Measurements from ENCODE around the gene RCSD1.
"Not testable (repeated sequence)": the region's sequence is repeated elsewhere in the genome, so short reads cannot be mapped to it uniquely, and the experiment has no call there.

Gene RCSD1, protein sequence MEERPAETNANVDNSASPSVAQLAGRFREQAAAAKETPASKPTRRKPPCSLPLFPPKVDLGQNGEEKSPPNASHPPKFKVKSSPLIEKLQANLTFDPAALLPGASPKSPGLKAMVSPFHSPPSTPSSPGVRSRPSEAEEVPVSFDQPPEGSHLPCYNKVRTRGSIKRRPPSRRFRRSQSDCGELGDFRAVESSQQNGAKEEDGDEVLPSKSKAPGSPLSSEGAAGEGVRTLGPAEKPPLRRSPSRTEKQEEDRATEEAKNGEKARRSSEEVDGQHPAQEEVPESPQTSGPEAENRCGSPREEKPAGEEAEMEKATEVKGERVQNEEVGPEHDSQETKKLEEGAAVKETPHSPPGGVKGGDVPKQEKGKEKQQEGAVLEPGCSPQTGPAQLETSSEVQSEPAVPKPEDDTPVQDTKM

DNA sequence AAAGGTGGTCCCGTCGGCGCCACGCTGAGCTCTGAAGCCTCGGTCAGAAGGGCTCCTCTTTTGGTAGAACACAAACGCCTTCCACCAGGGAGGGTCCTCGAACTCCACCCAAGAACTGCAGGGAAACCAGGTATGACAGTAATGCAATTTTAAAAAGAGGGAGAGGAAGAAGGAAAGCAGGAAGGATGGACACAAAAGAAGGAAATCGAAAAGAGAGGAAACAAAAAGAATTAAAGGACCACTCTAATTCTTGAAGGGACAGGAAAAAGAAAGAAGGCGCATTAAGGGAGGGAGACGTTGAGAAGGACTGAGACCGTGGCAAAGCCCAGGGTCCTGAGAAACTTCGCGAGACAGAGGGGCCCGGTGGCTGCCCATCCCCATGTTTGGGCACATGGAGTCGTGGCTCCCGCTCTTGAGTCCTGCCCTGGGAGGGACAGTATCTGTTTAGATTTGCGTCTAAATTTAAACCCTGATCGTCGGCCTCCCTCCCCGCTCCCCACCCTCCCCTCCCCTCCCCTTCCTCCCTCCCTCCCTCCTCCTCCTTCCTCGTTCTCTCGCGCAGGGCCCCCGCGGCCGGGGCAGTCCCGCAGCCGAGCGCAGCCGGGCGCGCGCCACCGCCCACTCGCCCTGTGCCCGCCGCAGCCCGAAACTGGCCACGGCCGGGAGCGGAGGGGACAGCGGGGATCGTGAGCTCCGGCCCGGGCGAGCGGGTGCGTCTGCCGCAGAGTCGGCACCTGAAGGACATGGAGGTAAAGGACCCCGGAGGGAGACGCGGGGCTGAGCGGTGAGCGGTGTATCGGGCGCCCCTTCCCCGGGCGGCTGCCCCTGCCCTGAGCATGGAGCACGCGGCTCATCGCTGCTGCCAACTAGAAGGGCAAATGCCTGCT is at the start of gene RCSD1:
RCSD1 (plus strand) TSS at position 552 of the 887 bp plus-strand sequence; CDS start at position 744, 192 bp downstream.
- DNase-seq, result peak; percentile 73 to 78

DNA sequence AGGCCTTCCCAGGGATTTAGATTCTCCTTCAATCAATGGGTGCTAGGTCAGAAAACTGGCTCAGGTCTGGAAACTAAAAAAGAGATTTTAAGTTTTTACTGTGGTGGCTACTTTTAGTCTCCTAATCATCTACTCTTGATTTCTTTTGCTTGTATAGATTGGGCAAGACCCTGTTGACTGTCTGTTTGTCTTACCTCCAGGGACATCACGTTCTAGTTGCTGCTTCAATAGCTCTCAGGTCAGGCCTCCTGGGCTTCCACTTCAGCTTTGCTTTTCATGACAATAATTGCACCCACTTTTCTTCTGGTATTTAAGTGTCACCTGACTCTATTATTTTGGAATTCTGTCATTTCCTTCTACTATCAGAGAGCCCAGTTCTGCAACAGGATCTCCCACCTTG is 48.0 kb upstream of the RCSD1 start:
- no peak for DNase-seq

GRCh38 chr1:167582722-167583121 is 47.3 kb upstream of the RCSD1 start:
- no peak for DNase-seq

- no peak for DNase-seq
Measured at GRCh38 chr1:167584581-167584980, 45.5 kb upstream of the RCSD1 start.

DNA sequence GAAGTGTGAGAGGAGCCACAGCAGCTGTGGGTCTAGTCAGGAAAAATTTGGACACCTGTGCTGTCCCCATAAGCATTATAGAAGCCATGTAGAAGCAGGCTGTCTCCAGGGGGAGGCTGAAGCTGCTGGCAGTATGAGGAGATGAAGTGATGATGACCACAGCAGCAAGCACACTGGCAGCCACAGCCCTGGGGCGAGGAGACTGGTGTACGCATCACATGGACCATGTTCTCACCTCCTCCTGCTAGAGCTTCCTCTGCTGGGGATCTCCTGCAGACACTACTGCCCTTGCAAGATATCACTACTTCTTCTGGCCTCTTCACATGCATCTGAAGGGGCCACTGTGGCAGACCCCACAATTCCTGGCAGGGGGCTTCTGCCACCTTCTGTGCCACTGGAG is 42.7 kb upstream of the RCSD1 start:
- no peak for DNase-seq

DNA sequence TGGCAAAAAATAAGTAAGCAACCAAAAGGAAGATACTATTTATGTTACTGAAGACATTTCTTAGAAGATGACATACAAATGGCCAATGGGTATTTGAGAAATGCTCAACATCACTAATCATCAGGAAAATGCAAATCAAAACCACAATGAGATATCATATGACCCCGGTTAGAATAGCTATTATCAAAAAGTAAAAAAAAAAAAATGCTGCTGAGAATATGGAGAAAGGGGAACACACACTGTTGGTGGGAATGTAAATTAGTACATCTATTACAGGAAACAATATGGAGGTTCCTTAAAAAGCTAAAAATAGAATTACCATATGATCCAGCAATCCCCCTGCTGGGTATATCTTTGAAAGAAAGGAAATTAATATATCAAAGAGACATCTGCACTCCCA is 42.2 kb upstream of the RCSD1 start:
- no peak for DNase-seq

- no peak for DNase-seq
Measured at GRCh38 chr1:167588361-167588760, 41.7 kb upstream of the RCSD1 start.

- no peak for DNase-seq
Measured at GRCh38 chr1:167592475-167592874, 37.6 kb upstream of the RCSD1 start.

- no peak for DNase-seq
Measured at GRCh38 chr1:167593860-167594259, 36.2 kb upstream of the RCSD1 start.

GRCh38 chr1:167594822-167595221 is 35.2 kb upstream of the RCSD1 start:
- DNase-seq, result no peak

GRCh38 chr1:167599957-167600581 is 30.0 kb upstream of the RCSD1 start:
- peak; percentile 26 to 40 for DNase-seq

DNA sequence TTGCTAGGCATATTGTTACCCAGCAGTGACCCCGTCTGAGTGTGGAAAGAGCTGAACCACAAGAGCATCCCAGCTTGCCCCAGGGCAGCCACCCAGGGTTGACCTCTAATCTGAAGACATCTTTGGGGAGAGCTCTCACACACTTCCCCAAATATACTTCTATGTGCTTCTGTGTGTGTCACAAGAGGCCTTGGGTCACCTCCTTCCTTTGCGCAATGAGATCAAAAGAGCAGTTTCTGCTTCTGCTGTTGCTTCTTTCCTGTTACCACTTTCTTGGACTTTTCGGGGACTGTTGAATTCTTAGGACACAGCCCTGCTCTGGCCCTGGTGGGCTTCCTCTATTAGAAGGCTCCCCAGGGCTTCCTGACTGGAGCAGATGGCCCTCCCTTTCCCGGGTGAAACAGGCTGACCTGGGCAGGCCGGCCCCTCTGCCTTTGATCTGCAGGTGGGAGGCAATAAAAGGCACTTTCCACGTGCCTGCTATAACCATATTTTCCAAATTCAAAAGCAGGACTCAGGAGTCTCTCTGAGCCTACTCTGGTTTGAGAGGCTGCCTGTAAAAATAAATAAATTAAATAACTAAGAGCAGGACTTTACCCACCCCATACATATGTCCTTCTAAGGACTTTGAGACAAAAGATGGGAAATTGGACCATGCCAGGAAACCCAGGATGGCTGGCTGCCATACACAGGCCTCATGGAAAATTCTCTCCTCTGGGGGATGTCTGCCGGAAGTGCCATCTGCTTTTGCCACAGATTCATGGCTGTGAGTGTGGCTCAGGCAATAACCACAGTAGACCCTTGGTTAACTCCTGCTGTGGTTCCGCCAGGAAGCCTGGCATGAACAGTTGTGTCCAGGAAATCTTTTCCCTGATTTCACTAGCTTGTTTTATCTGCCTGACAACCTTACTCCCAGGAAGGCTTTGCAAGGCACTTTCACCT is 28.3 kb upstream of the RCSD1 start:
- DNase-seq, result peak in 1 of 2 experiments; percentile 24

DNA sequence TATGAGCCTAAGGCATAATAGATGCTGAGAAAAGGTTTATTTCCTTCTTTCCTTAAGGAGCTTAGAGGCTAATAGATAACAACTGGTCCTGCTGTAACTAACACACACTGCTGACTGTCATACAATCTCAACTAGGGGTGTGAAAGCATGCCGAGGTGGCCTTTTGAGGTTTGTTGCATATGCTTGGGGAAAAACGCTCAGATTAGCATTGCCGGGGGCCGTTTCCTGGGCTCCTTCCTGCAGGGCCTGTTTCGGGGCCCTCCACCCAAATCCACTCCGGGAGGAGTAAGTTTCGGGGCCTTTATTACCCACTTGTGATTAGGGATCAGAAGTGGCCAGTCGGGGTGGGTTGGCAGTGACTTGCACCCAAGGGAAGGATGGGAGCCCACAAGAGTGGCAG is 27.2 kb upstream of the RCSD1 start:
- no peak for DNase-seq

GRCh38 chr1:167605576-167605975 is 24.5 kb upstream of the RCSD1 start:
- DNase-seq, result no peak

DNA sequence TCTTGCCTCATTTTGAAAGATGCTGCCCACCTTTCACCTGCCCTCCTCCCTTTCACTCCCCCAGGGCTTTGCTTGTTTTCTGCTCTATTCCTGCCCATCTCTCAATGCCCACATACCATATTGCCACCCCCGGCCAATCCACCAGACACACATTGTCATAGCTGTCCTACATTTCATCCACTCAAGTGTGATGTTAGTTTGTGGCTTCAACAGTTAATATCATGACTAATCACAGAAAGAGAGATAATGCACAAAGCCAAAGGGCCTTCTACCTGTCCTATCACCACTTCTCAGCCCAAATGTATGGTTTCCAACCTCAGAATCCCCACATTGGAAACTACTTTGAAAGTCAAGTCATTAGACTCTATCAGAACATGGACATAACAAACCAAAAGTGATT is 18.0 kb upstream of the RCSD1 start:
- no peak for DNase-seq

- no peak for DNase-seq
Measured at GRCh38 chr1:167612587-167613385, 17.2 kb upstream of the RCSD1 start.

DNA sequence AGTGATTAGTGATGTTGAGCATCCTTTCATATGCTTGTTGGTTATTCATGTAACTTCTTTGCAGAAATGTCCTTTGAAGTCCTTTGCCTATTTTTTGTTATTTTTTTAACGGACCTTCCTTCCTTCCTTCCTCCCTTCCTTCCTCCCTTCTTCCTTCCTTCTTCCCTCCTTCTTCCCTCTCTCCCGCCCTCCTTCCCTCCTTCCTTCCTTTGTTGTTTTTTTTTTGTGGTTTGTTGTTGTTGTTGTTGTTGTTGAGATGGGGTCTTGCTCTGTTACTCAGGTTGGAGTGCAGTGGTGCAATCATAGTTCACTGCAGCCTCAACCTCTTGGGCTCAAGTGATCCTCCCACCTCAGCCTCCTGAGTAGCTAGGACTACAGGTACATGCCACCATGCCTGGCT is 16.0 kb upstream of the RCSD1 start:
- not testable (repeated sequence) for DNase-seq

DNA sequence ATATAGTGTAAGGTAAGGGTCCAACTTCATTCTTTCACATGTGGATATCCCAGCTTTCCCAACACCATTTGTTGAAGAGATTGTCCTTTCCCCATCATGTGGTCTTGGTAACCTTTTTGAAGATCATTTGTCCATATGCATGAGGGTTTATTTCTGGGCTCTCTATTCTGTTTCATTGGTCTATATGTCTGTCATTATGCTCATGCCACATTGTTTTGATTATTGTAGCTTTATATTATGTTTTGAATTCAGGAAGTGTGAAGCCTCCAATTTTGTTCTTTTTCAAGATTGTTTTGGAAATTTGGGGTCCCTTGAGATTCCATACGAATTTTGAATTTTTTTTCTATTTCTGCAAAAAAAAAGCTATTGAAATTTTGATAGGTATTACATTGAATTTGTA is 15.2 kb upstream of the RCSD1 start:
- no peak for DNase-seq

DNA sequence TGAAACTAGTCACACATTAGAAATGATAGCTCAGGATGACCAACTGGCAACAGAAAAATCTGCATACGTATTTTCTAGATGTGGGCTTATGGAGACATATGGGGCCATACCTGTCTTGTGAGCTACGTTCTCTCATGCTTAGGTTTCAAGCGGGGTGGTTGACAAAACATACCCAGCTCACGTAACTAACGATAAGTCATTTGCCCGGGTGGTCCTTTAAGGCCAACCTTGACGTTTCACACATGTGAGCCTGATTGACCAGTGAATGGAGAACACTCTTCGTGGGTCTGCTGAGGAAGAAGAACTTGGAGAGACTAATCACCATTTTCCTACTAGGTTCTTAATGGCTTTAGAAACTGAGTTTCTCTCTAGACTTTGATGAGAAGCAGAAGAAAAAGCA is 13.5 kb upstream of the RCSD1 start:
- no peak for DNase-seq

- peak in 1 of 2 experiments; percentile 32 for DNase-seq
Measured at GRCh38 chr1:167617153-167618147, 12.6 kb upstream of the RCSD1 start.

Measured in activated CD4-positive, alpha-beta T cell treated with anti-CD3 and anti-CD28 coated beads, Interleukin-2, amount 50 U/mL, for 48 hours (primary cell).